ENCODE measurements around the gene ATL3. TPM values are rescaled to one million over a fixed set of nuclear protein-coding genes. Genes with fewer than 3 reads are reported as not detected.

The ATL3 gene
- total and polyA plus RNA-seq, 2 of the 13 experiments (the other 11 are each of a cell fraction or from before 2014, with no cell fraction given), result not detected

- TF ChIP-seq SOX6 (IDR thresholded peaks at IDR 0.05) (no peak), SOX6 (CRISPR knock-in tag; IDR thresholded peaks at IDR 0.05) (peak; percentile 6; the same call in 1 of the 2 replicates), TEF (CRISPR knock-in tag; IDR thresholded peaks at IDR 0.05) (no peak), RAD51 (IDR thresholded peaks at IDR 0.05; ENCODE audit: borderline replicate concordance) (no peak), RAD21 (CRISPR knock-in tag; IDR thresholded peaks at IDR 0.05) (peak; percentile 75), MIER2 (CRISPR knock-in tag; IDR thresholded peaks at IDR 0.05) (peak; percentile 53), ASH2L (IDR thresholded peaks at IDR 0.05; ENCODE audit: insufficient read length, low read depth, low read length) (no peak), SMARCC2 (IDR thresholded peaks at IDR 0.05) (no peak), STAG1 (CRISPR knock-in tag; IDR thresholded peaks at IDR 0.05) (peak; percentile 90)
- TF ChIP-seq, protein P1, sequence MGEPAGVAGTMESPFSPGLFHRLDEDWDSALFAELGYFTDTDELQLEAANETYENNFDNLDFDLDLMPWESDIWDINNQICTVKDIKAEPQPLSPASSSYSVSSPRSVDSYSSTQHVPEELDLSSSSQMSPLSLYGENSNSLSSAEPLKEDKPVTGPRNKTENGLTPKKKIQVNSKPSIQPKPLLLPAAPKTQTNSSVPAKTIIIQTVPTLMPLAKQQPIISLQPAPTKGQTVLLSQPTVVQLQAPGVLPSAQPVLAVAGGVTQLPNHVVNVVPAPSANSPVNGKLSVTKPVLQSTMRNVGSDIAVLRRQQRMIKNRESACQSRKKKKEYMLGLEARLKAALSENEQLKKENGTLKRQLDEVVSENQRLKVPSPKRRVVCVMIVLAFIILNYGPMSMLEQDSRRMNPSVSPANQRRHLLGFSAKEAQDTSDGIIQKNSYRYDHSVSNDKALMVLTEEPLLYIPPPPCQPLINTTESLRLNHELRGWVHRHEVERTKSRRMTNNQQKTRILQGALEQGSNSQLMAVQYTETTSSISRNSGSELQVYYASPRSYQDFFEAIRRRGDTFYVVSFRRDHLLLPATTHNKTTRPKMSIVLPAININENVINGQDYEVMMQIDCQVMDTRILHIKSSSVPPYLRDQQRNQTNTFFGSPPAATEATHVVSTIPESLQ (CRISPR knock-in tag; conservative IDR thresholded peaks at IDR 0.05), result no peak
- TF ChIP-seq, protein P2, sequence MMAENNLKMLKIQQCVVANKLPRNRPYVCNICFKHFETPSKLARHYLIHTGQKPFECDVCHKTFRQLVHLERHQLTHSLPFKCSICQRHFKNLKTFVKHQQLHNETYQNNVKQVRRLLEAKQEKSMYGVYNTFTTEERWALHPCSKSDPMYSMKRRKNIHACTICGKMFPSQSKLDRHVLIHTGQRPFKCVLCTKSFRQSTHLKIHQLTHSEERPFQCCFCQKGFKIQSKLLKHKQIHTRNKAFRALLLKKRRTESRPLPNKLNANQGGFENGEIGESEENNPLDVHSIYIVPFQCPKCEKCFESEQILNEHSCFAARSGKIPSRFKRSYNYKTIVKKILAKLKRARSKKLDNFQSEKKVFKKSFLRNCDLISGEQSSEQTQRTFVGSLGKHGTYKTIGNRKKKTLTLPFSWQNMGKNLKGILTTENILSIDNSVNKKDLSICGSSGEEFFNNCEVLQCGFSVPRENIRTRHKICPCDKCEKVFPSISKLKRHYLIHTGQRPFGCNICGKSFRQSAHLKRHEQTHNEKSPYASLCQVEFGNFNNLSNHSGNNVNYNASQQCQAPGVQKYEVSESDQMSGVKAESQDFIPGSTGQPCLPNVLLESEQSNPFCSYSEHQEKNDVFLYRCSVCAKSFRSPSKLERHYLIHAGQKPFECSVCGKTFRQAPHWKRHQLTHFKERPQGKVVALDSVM (CRISPR knock-in tag; IDR thresholded peaks at IDR 0.05), result no peak
- TF ChIP-seq, protein P3, sequence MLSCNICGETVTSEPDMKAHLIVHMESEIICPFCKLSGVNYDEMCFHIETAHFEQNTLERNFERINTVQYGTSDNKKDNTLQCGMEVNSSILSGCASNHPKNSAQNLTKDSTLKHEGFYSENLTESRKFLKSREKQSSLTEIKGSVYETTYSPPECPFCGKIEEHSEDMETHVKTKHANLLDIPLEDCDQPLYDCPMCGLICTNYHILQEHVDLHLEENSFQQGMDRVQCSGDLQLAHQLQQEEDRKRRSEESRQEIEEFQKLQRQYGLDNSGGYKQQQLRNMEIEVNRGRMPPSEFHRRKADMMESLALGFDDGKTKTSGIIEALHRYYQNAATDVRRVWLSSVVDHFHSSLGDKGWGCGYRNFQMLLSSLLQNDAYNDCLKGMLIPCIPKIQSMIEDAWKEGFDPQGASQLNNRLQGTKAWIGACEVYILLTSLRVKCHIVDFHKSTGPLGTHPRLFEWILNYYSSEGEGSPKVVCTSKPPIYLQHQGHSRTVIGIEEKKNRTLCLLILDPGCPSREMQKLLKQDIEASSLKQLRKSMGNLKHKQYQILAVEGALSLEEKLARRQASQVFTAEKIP (CRISPR knock-in tag; IDR thresholded peaks at IDR 0.05; ENCODE audit: borderline replicate concordance), result no peak
These were observed 78.2 kb downstream of the ATL3 start (continued) for GRCh38 chr11:63592975-63593395.

Data from HepG2 (cell line).